Measurements from ENCODE around the gene SLC49A3.
"Not testable (repeated sequence)": the region's sequence is repeated elsewhere in the genome, so short reads cannot be mapped to it uniquely, and the experiment has no call there.

The SLC49A3 gene

DNA sequence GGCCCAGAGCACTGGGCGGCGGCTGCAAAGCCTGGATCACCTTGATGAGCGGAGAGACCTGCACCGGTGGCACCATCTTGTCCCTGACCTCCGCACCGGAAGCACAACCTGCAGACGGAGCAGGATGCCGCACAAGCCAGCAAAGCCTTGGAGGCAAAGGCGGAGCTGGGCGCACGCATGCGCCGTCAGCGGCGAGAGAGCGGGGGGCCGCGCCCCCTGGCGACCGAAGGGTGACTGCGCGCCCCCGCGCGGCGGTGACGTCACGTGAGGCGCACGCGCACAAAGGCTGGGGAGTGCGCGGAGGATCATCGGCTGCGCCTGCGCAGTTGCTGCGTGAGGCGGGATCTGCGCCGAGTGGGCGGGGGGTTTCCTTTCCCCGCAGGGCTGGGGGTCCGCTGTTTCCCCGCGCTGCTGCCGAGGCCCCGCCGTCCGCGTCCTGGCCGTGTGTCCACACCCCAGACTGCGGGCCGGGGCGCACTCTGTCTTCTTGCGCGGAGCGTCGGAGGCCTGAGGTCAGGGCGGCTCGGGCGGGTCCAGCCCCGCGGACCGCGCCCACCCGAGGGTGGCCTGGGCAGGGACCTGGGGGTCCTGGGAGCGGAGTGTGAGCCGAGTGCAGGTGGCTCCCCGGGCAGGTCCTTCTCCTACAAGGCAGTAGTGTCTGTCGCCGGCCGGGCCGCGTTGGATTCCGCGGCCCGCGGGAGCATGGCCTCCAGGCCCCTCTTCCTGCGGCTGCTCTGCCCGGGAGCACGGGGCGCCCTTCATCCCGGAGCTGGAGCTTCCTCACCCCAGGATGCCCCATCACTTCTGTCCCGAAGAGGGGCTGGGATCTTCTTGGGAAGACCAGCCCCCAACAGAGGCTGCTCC lies 14.5 kb downstream of the SLC49A3 start, which contains the start of the genes ATP5ME and MYL5:
TSS of gene ATP5ME (minus strand) at position 105 of the 864 bp plus-strand sequence. CDS start at position 76, 29 bp downstream.
TSS of gene MYL5 (plus strand) at position 371 of the 864 bp plus-strand sequence. CDS start 3,485 bp downstream, outside the sequence.
- TF ChIP-seq, protein P1, sequence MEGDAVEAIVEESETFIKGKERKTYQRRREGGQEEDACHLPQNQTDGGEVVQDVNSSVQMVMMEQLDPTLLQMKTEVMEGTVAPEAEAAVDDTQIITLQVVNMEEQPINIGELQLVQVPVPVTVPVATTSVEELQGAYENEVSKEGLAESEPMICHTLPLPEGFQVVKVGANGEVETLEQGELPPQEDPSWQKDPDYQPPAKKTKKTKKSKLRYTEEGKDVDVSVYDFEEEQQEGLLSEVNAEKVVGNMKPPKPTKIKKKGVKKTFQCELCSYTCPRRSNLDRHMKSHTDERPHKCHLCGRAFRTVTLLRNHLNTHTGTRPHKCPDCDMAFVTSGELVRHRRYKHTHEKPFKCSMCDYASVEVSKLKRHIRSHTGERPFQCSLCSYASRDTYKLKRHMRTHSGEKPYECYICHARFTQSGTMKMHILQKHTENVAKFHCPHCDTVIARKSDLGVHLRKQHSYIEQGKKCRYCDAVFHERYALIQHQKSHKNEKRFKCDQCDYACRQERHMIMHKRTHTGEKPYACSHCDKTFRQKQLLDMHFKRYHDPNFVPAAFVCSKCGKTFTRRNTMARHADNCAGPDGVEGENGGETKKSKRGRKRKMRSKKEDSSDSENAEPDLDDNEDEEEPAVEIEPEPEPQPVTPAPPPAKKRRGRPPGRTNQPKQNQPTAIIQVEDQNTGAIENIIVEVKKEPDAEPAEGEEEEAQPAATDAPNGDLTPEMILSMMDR (IDR thresholded peaks at IDR 0.05; ENCODE audit: insufficient read depth, low read depth, low read length, missing control alignments): peak; percentile 55
- peak; percentile 95 for DNase-seq (ENCODE audit: low read depth)
- peak within 1 kb of the TSS; percentile 73 for H3K4me3 ChIP-seq (ENCODE audit: low read length)

DNA sequence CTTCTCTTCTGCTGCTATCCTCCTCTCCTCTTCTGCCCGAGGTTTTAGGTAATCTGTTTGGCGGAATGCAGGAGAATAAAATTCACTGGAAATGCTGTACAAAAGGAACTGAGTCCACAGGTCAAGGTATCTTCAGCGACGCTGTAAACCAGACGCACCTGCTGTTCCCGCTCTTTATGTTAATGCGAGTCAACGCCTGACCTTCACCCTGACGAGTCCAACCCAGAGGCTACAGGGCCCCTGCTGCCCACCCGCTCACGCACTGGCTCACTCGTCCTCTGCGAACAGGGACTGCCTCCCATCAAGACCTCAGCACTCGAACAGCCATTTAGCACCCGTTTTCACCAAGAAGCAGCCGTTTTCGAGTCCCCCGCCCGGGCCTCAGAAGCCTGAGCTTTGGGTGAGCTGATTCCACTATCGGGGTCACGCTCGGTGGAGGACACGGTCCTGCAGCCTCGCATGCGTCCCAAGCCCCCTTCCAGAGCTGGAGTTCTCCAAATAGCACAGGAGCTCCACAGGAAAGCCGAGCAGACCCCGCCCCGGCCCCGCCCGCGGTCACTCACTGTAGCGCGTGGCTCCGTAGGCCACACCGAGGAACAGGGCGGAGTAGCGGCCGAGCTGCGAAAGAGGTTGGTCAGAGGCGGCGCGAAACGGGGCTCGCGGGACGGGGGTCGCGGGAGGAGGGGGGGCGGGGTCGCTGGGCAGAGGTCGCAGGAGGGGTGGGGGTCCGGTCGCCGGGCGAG lies 15.4 kb downstream of the SLC49A3 start:
- TF ChIP-seq, protein P1 (IDR thresholded peaks at IDR 0.05; ENCODE audit: insufficient read depth, low read depth, low read length, missing control alignments): no peak
- DNase-seq (ENCODE audit: low read depth): peak; percentile 29
- peak overlapping the region; percentile 73 for H3K4me3 ChIP-seq (ENCODE audit: low read length)

DNA sequence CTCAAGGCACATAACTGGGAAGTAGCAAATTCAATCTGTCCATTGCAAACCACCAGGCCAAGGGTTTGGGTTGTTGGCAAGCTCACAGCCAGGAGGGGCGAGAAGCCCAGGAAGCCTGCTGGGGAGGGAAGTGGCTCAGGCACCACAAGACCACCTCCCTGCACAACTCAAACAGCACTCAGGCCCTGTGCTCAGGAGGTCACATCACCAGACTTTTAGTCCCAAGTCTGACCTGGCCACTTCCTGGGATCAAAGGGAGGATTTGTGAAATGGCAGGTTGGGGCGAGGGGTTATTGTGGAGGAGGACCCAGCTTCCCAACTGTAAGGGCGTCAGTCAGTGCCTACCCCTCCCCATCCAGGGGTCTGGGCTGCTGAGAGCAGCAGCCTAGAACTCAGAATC lies 17.2 kb downstream of the SLC49A3 start:
- TF ChIP-seq, protein P1 (IDR thresholded peaks at IDR 0.05; ENCODE audit: insufficient read depth, low read depth, low read length, missing control alignments): no peak
- DNase-seq (ENCODE audit: low read depth): no peak
- H3K4me3 ChIP-seq (ENCODE audit: low read length): no peak overlapping the region

DNA sequence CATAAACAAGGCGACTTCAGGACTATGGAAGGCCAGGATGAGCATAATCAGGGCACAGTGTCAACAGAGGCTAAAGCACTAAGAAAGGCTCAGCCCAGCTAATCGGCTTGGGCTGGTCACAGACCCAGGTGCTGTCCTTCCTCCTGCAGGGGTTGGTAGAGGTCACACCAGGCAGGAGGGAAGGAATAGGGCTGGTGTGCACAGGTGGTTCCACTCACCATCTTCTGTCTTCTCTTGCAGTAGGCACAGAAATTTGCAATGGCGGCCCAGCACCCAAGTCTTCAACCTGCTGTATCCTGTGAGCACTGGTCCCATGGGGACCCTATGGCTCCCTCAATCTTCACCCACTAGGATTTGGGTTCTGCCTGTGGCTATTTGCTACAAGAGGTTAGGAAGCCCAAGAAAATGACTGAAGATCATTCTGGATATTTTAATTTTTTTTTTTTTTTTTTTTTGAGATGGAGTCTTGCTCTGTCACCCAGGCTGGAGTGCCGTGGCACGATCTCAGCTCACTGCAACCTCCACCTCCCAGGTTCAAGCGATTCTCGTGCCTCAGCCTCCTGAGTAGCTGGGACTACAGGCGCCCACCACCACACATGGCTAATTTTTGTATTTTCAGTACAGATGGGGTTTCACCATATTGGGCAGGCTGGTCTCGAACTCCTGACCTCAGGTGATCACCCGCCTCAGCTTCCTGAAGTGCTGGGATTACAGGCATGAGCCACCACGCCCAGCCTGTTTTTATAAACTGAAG lies 19.0 kb downstream of the SLC49A3 start:
- not testable (repeated sequence) for DNase-seq (ENCODE audit: low read depth)

DNA sequence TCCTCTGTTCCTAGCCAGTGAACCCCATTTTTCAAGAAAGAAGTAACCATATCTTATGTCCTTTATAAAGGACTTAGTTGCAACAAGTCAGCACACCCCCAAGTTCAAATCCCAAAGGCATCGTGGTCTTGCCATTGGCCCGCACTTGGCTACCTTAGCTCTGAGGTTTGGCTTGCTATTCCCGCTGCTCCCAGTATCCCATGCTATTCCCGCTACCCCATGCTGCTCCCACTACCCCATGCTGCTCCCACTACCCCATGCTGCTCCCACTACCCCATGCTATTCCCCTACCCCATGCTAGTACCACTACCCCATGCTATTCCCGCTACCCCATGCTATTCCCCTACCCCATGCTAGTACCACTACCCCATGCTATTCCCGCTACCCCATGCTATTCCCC lies 20.7 kb downstream of the SLC49A3 start:
- H3K4me3 ChIP-seq (ENCODE audit: low read length): not testable (repeated sequence)

More for the DNA sequence above, 19.0 kb downstream of the SLC49A3 start:
- not testable (repeated sequence) for H3K4me3 ChIP-seq (ENCODE audit: low read length)

DNA sequence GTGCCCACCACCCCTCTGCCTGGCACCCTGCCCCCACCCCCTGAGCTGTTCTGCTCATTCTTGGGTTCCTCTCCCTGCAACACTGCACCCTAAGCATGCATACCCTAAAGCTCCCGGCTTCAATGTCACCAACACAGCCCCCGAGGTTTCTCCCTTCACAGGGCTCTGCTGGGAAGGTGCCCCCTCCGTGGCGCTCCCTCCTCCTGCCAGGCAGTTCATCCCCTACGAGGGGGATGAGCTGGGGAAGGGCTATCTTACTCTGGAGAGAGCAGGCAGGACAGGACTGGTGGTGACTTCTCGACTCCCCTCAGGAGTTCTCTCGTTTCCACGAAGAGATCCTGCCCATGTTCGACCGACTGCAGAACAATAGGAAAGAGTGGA lies 21.4 kb downstream of the SLC49A3 start:
- no peak for DNase-seq (ENCODE audit: low read depth)
- TF ChIP-seq, protein P1 (IDR thresholded peaks at IDR 0.05; ENCODE audit: insufficient read depth, low read depth, low read length, missing control alignments): no peak

More for the DNA sequence above, 20.7 kb downstream of the SLC49A3 start:
- DNase-seq (ENCODE audit: low read depth): not testable (repeated sequence)

DNA sequence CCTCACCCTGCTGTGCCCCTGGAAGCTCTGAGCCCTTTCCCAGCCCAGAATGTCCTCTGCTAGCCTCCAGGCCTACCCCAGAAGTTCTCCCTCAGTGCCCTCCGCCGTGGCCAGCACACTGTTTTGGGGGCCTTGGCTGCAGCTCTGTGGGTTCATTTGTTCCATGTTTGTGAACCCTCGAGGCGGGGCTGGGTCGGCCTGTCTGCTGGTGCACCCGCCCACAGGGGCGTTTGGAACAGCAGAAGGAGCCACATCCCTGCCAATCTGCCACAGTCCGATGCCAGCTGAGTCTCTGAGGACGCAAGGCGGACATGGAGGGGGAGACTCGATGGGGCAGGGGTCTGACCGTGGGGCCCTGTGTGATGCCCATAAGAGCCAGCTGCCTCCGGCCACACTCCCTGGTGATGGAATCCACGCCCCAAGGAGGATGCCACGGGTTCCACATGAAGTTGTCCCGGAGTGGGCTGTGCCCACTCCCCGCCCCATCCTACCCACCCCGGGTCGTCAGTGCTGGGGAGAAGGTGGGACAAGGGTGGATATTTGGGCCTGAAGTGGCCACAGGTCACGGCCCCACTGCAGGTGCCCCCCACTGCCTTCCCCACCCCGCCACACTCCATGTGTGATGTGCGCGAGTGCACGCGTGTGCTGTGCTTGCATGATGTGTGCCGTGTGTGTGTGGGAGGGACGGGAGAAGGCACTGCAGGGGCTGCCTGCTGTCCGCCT lies 22.0 kb downstream of the SLC49A3 start:
- TF ChIP-seq, protein P1 (IDR thresholded peaks at IDR 0.05; ENCODE audit: insufficient read depth, low read depth, low read length, missing control alignments): no peak
- H3K4me3 ChIP-seq (ENCODE audit: low read length): no peak overlapping the region

More for the DNA sequence above, 21.4 kb downstream of the SLC49A3 start:
- H3K4me3 ChIP-seq (ENCODE audit: low read length): no peak overlapping the region

More for the DNA sequence above, 22.0 kb downstream of the SLC49A3 start:
- no peak for DNase-seq (ENCODE audit: low read depth)

Data from epithelial cell of esophagus (primary cell).